MM.1S (cell line): ENCODE results near the gene TMPRSS13.

ENCODE experiments used
- EZH2 ChIP-seq: fragments of 300-600 bp; sonication (generic); optimal IDR thresholded peaks from 2 replicates; pipeline ENCODE3; 2017; ENCODE audit warnings: low read depth, mild to moderate bottlenecking, antibody characterized with exemption, low read length, mixed read lengths
- EZH2phosphoT487 ChIP-seq: fragments of 300-600 bp; sonication (generic); IDR thresholded peaks from 2 replicates; pipeline ENCODE4 v1.6.1; 2018; ENCODE audit warnings: antibody characterized with exemption, low read length
- TF ChIP-seq, protein P1 (sequence below): fragments of 300-600 bp; sonication (generic); IDR thresholded peaks from 2 replicates; pipeline ENCODE4 v1.5.1; 2016; ENCODE audit warnings: antibody characterized with exemption, low read length, mixed read lengths

DNA sequence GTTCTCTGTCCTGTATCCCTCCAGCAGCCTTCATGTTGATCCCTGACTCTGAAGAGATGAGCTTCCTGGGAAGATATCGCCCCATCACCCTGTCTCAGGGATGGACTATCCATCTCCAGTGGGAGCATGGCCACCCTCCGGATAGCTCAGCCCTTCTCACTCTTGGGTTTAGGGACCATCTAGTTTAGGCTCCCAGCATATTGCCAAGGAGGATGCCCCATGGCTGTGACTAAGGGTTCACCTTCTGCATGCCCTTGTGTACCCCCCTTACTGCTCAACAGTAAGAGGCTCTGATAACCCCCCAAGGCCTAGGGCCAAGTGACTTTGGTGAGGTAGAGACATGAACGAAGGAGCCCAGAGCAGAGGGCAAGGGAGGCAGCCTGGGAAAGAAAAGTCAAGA lies 1.3 kb downstream of the TMPRSS13 start:
- TF ChIP-seq, protein P1, sequence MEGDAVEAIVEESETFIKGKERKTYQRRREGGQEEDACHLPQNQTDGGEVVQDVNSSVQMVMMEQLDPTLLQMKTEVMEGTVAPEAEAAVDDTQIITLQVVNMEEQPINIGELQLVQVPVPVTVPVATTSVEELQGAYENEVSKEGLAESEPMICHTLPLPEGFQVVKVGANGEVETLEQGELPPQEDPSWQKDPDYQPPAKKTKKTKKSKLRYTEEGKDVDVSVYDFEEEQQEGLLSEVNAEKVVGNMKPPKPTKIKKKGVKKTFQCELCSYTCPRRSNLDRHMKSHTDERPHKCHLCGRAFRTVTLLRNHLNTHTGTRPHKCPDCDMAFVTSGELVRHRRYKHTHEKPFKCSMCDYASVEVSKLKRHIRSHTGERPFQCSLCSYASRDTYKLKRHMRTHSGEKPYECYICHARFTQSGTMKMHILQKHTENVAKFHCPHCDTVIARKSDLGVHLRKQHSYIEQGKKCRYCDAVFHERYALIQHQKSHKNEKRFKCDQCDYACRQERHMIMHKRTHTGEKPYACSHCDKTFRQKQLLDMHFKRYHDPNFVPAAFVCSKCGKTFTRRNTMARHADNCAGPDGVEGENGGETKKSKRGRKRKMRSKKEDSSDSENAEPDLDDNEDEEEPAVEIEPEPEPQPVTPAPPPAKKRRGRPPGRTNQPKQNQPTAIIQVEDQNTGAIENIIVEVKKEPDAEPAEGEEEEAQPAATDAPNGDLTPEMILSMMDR: no peak
- TF ChIP-seq EZH2 (no peak), EZH2phosphoT487 (no peak)
